Hematopoietic multipotent progenitor cell treated with erythropoietin and hydrocortisone succinate and interleukin-3 and kit ligand, for 15 days (in vitro differentiated cells): ENCODE results near the gene CCDC183.
"Not testable (repeated sequence)": the region's sequence is repeated elsewhere in the genome, so short reads cannot be mapped to it uniquely, and the experiment has no call there.

Experiments
- DNase-seq: peaks from one replicate; pipeline ENCODE4 v3.0.0-alpha.2; 2015; ENCODE audit warnings: low spot score

The CCDC183 gene

GRCh38 chr9:136760834-136761544 is 35.1 kb upstream of the CCDC183 start:
- not testable (repeated sequence) for DNase-seq

GRCh38 chr9:136761545-136761981 is 34.6 kb upstream of the CCDC183 start:
- no peak for DNase-seq

GRCh38 chr9:136762221-136762691 is 33.9 kb upstream of the CCDC183 start:
- DNase-seq: no peak

- peak; percentile 31 for DNase-seq
Observed at GRCh38 chr9:136762915-136763648, 33.1 kb upstream of the CCDC183 start.

- DNase-seq: no peak
Observed at GRCh38 chr9:136763649-136764035, 32.5 kb upstream of the CCDC183 start.

GRCh38 chr9:136764301-136764891 is 31.7 kb upstream of the CCDC183 start, which contains the start of gene LCN15:
LCN15 (minus strand) TSS chr9:136764518; CDS start chr9:136764488, 30 bp downstream.
- no peak for DNase-seq

GRCh38 chr9:136765041-136765440 is 31.1 kb upstream of the CCDC183 start:
- no peak for DNase-seq

- not testable (repeated sequence) for DNase-seq
Observed at GRCh38 chr9:136765745-136766409, 30.3 kb upstream of the CCDC183 start.

GRCh38 chr9:136766410-136767120 is 29.6 kb upstream of the CCDC183 start:
- DNase-seq: peak; percentile 21

- DNase-seq: peak; percentile 36
Observed at GRCh38 chr9:136769710-136770191, 26.4 kb upstream of the CCDC183 start.

- DNase-seq: no peak
Observed at GRCh38 chr9:136771907-136772415, 24.2 kb upstream of the CCDC183 start.

GRCh38 chr9:136773386-136774044 is 22.6 kb upstream of the CCDC183 start:
- no peak for DNase-seq

GRCh38 chr9:136774416-136775045 is 21.6 kb upstream of the CCDC183 start:
- no peak for DNase-seq

GRCh38 chr9:136775191-136775590 is 20.9 kb upstream of the CCDC183 start:
- DNase-seq: no peak

GRCh38 chr9:136776947-136777346 is 19.2 kb upstream of the CCDC183 start:
- DNase-seq: no peak

GRCh38 chr9:136777359-136777758 is 18.8 kb upstream of the CCDC183 start:
- DNase-seq: no peak

- DNase-seq: no peak
Observed at GRCh38 chr9:136779808-136780207, 16.3 kb upstream of the CCDC183 start.

GRCh38 chr9:136782452-136782851 is 13.7 kb upstream of the CCDC183 start:
- no peak for DNase-seq

GRCh38 chr9:136784249-136784996 is 11.7 kb upstream of the CCDC183 start:
- peak; percentile 42 for DNase-seq
